HG03442 (cell line): ENCODE measurements around the gene TPRA1.

Experiments
- ATAC-seq: cut with Tn5 transposase; IDR thresholded peaks from one replicate; pipeline ENCODE4 v1.9.1; 2021; ENCODE audit warnings: mild to moderate bottlenecking, moderate library complexity; ENCODE audit not compliant: unreplicated experiment

The TPRA1 gene

GRCh38 chr3:127590593-127591465 lies at the start of gene TPRA1:
TSS of gene TPRA1 (minus strand) at chr3:127590733. CDS start at chr3:127580146, 10,587 bp downstream.
- peak; percentile 72 for ATAC-seq

GRCh38 chr3:127640042-127640355 lies 49.5 kb upstream of the TPRA1 start:
- ATAC-seq: no peak

- ATAC-seq: no peak
Measured at GRCh38 chr3:127639173-127640041, 48.9 kb upstream of the TPRA1 start.

- no peak for ATAC-seq
Measured at GRCh38 chr3:127637971-127638370, 47.4 kb upstream of the TPRA1 start.

- no peak for ATAC-seq
Measured at GRCh38 chr3:127637546-127637945, 47.0 kb upstream of the TPRA1 start.

GRCh38 chr3:127634653-127635052 lies 44.1 kb upstream of the TPRA1 start:
- no peak for ATAC-seq

- no peak for ATAC-seq
Measured at GRCh38 chr3:127632035-127632820, 41.7 kb upstream of the TPRA1 start.

GRCh38 chr3:127630811-127631714 lies 40.5 kb upstream of the TPRA1 start:
- ATAC-seq: no peak

- ATAC-seq: no peak
Measured at GRCh38 chr3:127629467-127630403, 39.2 kb upstream of the TPRA1 start.

GRCh38 chr3:127628788-127629466 lies 38.4 kb upstream of the TPRA1 start, which contains the start of gene PODXL2:
TSS of gene PODXL2 (plus strand) at chr3:127629185. CDS start at chr3:127629220, 35 bp downstream.
- peak; percentile 49 for ATAC-seq

GRCh38 chr3:127628426-127628787 lies 37.9 kb upstream of the TPRA1 start:
- no peak for ATAC-seq

- ATAC-seq: no peak
Measured at GRCh38 chr3:127625821-127626220, 35.3 kb upstream of the TPRA1 start.

GRCh38 chr3:127624063-127624462 lies 33.5 kb upstream of the TPRA1 start:
- no peak for ATAC-seq

GRCh38 chr3:127622772-127623576 lies 32.4 kb upstream of the TPRA1 start:
- no peak for ATAC-seq

- ATAC-seq: no peak
Measured at GRCh38 chr3:127622031-127622430, 31.5 kb upstream of the TPRA1 start.

GRCh38 chr3:127620637-127621375 lies 30.3 kb upstream of the TPRA1 start:
- no peak for ATAC-seq

- ATAC-seq: no peak
Measured at GRCh38 chr3:127618891-127619290, 28.4 kb upstream of the TPRA1 start.
